ENCODE data around the gene CERCAM.

DNA sequence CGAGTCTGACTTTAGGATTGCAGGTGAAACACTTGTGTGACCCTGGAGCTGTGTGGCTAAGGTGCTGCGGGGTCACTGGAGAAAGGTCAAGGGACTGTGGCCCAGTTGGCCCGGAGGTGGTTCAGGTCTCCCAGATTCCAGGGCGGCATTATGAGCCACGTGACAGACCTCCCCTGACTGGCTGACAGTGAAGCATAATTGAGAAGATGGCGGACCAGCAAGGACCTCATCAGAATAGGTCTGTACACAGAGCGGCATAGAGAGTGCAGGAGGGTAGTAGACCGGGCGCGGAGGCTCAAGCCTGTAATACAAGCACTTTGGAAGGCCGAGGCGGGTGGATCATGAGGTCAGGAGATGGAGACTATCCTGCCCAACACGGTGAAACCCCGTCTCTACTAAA is 34.3 kb downstream of the CERCAM start:
- TF ChIP-seq ZNF133 (tag by site-specific recombination; IDR thresholded peaks at IDR 0.05) (no peak), ZNF211 (tag by site-specific recombination; IDR thresholded peaks at IDR 0.05; ENCODE audit: low read depth) (no peak), IKZF3 (tag by site-specific recombination; IDR thresholded peaks at IDR 0.05) (no peak), ZNF184 (tag by site-specific recombination; IDR thresholded peaks at IDR 0.05) (no peak), YY1 (tag by site-specific recombination; IDR thresholded peaks at IDR 0.05) (no peak), SETDB1 (IDR thresholded peaks at IDR 0.05; ENCODE audit: insufficient read length, low read length) (no peak), ZNF2 (tag by site-specific recombination; IDR thresholded peaks at IDR 0.05) (no peak), ZNF785 (tag by site-specific recombination; IDR thresholded peaks at IDR 0.05) (no peak)
- TF ChIP-seq, protein P1, sequence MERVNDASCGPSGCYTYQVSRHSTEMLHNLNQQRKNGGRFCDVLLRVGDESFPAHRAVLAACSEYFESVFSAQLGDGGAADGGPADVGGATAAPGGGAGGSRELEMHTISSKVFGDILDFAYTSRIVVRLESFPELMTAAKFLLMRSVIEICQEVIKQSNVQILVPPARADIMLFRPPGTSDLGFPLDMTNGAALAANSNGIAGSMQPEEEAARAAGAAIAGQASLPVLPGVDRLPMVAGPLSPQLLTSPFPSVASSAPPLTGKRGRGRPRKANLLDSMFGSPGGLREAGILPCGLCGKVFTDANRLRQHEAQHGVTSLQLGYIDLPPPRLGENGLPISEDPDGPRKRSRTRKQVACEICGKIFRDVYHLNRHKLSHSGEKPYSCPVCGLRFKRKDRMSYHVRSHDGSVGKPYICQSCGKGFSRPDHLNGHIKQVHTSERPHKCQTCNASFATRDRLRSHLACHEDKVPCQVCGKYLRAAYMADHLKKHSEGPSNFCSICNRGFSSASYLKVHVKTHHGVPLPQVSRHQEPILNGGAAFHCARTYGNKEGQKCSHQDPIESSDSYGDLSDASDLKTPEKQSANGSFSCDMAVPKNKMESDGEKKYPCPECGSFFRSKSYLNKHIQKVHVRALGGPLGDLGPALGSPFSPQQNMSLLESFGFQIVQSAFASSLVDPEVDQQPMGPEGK (tag by site-specific recombination; IDR thresholded peaks at IDR 0.05), result no peak
- TF ChIP-seq, protein P2, sequence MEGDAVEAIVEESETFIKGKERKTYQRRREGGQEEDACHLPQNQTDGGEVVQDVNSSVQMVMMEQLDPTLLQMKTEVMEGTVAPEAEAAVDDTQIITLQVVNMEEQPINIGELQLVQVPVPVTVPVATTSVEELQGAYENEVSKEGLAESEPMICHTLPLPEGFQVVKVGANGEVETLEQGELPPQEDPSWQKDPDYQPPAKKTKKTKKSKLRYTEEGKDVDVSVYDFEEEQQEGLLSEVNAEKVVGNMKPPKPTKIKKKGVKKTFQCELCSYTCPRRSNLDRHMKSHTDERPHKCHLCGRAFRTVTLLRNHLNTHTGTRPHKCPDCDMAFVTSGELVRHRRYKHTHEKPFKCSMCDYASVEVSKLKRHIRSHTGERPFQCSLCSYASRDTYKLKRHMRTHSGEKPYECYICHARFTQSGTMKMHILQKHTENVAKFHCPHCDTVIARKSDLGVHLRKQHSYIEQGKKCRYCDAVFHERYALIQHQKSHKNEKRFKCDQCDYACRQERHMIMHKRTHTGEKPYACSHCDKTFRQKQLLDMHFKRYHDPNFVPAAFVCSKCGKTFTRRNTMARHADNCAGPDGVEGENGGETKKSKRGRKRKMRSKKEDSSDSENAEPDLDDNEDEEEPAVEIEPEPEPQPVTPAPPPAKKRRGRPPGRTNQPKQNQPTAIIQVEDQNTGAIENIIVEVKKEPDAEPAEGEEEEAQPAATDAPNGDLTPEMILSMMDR (tag by site-specific recombination; IDR thresholded peaks at IDR 0.05), result no peak
- TF ChIP-seq, protein P3, sequence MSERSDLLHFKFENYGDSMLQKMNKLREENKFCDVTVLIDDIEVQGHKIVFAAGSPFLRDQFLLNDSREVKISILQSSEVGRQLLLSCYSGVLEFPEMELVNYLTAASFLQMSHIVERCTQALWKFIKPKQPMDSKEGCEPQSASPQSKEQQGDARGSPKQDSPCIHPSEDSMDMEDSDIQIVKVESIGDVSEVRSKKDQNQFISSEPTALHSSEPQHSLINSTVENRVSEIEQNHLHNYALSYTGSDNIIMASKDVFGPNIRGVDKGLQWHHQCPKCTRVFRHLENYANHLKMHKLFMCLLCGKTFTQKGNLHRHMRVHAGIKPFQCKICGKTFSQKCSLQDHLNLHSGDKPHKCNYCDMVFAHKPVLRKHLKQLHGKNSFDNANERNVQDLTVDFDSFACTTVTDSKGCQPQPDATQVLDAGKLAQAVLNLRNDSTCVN (tag by site-specific recombination; optimal IDR thresholded peaks at IDR 0.05), result no peak
- TF ChIP-seq, protein P4, sequence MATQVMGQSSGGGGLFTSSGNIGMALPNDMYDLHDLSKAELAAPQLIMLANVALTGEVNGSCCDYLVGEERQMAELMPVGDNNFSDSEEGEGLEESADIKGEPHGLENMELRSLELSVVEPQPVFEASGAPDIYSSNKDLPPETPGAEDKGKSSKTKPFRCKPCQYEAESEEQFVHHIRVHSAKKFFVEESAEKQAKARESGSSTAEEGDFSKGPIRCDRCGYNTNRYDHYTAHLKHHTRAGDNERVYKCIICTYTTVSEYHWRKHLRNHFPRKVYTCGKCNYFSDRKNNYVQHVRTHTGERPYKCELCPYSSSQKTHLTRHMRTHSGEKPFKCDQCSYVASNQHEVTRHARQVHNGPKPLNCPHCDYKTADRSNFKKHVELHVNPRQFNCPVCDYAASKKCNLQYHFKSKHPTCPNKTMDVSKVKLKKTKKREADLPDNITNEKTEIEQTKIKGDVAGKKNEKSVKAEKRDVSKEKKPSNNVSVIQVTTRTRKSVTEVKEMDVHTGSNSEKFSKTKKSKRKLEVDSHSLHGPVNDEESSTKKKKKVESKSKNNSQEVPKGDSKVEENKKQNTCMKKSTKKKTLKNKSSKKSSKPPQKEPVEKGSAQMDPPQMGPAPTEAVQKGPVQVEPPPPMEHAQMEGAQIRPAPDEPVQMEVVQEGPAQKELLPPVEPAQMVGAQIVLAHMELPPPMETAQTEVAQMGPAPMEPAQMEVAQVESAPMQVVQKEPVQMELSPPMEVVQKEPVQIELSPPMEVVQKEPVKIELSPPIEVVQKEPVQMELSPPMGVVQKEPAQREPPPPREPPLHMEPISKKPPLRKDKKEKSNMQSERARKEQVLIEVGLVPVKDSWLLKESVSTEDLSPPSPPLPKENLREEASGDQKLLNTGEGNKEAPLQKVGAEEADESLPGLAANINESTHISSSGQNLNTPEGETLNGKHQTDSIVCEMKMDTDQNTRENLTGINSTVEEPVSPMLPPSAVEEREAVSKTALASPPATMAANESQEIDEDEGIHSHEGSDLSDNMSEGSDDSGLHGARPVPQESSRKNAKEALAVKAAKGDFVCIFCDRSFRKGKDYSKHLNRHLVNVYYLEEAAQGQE (tag by site-specific recombination; IDR thresholded peaks at IDR 0.05), result no peak

All from HEK293 (cell line).